DND-41 (cell line): ENCODE measurements around the gene E2F2.

ENCODE experiments used
- CTCF ChIP-seq: IDR thresholded peaks from 2 replicates; pipeline ENCODE4 v1.5.1; 2012; ENCODE audit warnings: borderline replicate concordance, low read length, moderate library complexity, mild to moderate bottlenecking; ENCODE audit not compliant: poor library complexity, severe bottlenecking; ENCODE audit errors: extremely low read depth
- EZH2 ChIP-seq: IDR thresholded peaks from 3 replicates; pipeline ENCODE4 v1.6.1; 2012; ENCODE audit warnings: borderline replicate concordance, low read depth, mild to moderate bottlenecking, moderate library complexity, low read length, inconsistent platforms; ENCODE audit not compliant: severe bottlenecking

- TF ChIP-seq CTCF (no peak), EZH2 (no peak)
Measured at GRCh38 chr1:23462766-23463165, 68.3 kb downstream of the E2F2 start.
